Lower lobe of right lung (tissue), 2 donors: Measurements from ENCODE around the gene PLAC8. TPM values are rescaled to one million over a fixed set of nuclear protein-coding genes. Genes with fewer than 3 reads are reported as not detected.
"Not testable (repeated sequence)": the region's sequence is repeated elsewhere in the genome, so short reads cannot be mapped to it uniquely, and the experiment has no call there.

Experiments
- ATAC-seq, 2 donors: fragments of 200-7000 bp; cut with Tn5 transposase; one replicate each; pipeline ENCODE4 v1.9.1; 2020 to 2022; ENCODE audit warnings: mild to moderate bottlenecking in 2 of 2, moderate library complexity in 2 of 2
- DNase-seq: peaks from one replicate; pipeline ENCODE4 v3.0.0-alpha.2; 2020
- H3K27ac ChIP-seq: fragments of 200-600 bp; one replicate; pipeline ENCODE4 v1.8.0; 2022
- H3K27me3 ChIP-seq: fragments of 200-600 bp; one replicate; pipeline ENCODE4 v1.8.0; 2022; ENCODE audit warnings: low read depth
- H3K36me3 ChIP-seq: fragments of 200-600 bp; one replicate; pipeline ENCODE4 v1.8.0; 2022; ENCODE audit warnings: mild to moderate bottlenecking
- H3K4me1 ChIP-seq: fragments of 200-600 bp; one replicate; pipeline ENCODE4 v1.8.0; 2022
- H3K4me3 ChIP-seq: fragments of 200-600 bp; one replicate; pipeline ENCODE4 v1.8.0; 2022; ENCODE audit warnings: mild to moderate bottlenecking
- H3K9me3 ChIP-seq: fragments of 200-600 bp; one replicate; pipeline ENCODE4 v1.8.0; 2022
- intact Hi-C: fragments of 100-400 bp; cut with DNase I; formaldehyde crosslinking; loops from one replicate; pipeline ENCODE4 v1.11.0; 2022
- total RNA-seq: library from RNA; stranded (reverse); fragmentation: NEBNext Ultra II Directional; extraction: Animal tissue kit (Norgen Biotek cat#: 25700); gene quantifications from one replicate; pipeline ENCODE4 v1.2.1, GENCODE V29; 2021
- TF ChIP-seq, protein P1 (sequence below): fragments of 200-600 bp; IDR thresholded peaks from one replicate; pipeline ENCODE4 v1.8.0; 2022; ENCODE audit warnings: antibody characterized with exemption, mild to moderate bottlenecking
- donor health status: DM: no; HTN: yes; CAD: no; lungs with severe emphysema.

PLAC8 gene
- total RNA-seq, 1 donor from 2014 or later: 115 TPM

DNA sequence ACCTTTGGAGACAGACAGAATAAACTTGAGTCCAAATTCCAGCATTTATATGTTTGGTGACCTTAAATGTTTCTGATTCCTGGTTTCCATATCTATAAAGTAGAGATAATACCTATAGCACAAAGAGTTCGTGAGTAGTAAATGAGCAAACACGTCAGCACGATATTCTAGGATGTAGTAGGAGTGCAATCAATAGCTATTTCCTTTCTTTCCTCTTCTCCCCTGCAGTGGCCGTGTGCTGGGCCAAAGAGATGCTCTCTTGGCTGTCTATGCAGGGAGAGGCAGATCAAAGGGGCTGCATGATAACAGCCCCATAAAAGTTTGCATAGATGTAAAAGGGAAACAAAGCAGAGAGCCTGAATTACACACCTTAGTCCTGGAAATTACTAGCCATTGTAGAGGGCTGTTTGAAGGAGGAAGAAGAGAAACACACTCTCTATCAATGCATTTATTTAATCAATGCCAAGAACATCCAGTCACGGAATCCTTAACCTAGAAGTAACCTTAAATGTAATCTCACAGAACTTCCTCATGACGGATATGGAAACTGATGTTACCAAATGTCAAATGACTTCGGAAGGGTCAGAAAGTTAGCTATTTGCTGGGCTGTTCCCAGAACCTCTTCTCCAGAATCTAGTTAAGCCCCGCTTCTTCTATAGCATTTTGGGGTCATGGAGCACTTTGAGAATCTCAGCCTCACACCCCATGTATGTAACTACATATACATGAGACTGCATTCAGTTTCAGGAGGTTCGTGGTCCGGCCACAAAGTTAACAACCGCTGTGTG is 35.5 kb upstream of the PLAC8 start:
- TF ChIP-seq, protein P1, sequence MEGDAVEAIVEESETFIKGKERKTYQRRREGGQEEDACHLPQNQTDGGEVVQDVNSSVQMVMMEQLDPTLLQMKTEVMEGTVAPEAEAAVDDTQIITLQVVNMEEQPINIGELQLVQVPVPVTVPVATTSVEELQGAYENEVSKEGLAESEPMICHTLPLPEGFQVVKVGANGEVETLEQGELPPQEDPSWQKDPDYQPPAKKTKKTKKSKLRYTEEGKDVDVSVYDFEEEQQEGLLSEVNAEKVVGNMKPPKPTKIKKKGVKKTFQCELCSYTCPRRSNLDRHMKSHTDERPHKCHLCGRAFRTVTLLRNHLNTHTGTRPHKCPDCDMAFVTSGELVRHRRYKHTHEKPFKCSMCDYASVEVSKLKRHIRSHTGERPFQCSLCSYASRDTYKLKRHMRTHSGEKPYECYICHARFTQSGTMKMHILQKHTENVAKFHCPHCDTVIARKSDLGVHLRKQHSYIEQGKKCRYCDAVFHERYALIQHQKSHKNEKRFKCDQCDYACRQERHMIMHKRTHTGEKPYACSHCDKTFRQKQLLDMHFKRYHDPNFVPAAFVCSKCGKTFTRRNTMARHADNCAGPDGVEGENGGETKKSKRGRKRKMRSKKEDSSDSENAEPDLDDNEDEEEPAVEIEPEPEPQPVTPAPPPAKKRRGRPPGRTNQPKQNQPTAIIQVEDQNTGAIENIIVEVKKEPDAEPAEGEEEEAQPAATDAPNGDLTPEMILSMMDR: no peak
- H3K27me3 ChIP-seq: no peaks in the 10 kb centered on the region
- no peaks in the 10 kb centered on the region for H3K36me3 ChIP-seq
- ATAC-seq (peak; percentile 32), DNase-seq (no peak)
- peaks cover 10% of the 10 kb centered on the region for H3K4me1 ChIP-seq
- H3K9me3 ChIP-seq: no peaks in the 10 kb centered on the region
- no peak overlapping the region for H3K4me3 ChIP-seq
- intact Hi-C loops: no loop called here
- H3K27ac ChIP-seq: no peak overlapping the region

DNA sequence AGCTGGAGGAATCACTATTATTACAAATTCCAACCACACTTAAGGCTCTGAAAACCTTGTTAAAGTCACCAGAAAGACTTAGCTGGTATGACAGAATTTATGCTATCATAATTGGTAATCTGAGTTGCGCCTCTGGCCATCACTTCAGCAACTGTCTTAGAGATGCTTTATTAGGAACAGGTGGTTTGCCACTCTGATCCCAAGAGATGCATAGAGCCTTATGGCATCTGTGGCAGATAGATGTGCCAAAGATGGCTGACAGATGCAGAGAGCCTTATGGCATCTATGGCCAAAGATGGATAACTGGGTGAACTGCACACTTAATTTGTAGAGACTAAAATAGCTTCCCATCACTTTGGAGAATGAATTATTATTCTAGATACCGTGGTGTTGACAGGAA is 32.3 kb upstream of the PLAC8 start:
- intact Hi-C loops: no loop called here
- DNase-seq: no peak
- Histone ChIP-seq H3K27ac (no peak overlapping the region), H3K4me1 (peaks cover 10% of the 10 kb centered on the region), H3K9me3 (no peaks in the 10 kb centered on the region), H3K27me3 (no peaks in the 10 kb centered on the region), H3K36me3 (no peaks in the 10 kb centered on the region), H3K4me3 (no peak overlapping the region)
- TF ChIP-seq, protein P1: no peak
- no peak for ATAC-seq

DNA sequence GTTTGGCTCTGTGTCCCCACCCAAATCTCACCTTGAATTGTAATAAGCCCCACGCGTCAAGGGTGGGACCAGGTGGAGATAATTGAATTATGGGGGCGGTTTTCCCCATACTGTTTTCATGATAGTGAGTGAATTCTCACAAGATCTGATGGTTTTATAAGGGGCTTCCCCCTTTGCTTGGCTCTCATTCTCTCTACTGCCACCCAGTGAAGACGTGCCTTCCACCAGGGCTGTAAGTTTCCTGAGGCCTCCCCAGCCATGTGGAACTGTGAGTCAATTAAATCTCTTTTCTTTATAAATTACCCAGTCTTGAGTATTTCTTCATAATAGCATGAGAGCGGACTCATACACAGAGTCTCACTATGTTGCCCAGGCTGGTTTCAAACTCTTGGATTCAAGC is 31.2 kb upstream of the PLAC8 start:
- ATAC-seq, H3K4me1 ChIP-seq, intact Hi-C loops, DNase-seq, H3K36me3 ChIP-seq, H3K4me3 ChIP-seq, H3K27ac ChIP-seq, H3K27me3 ChIP-seq, H3K9me3 ChIP-seq: not testable (repeated sequence)

DNA sequence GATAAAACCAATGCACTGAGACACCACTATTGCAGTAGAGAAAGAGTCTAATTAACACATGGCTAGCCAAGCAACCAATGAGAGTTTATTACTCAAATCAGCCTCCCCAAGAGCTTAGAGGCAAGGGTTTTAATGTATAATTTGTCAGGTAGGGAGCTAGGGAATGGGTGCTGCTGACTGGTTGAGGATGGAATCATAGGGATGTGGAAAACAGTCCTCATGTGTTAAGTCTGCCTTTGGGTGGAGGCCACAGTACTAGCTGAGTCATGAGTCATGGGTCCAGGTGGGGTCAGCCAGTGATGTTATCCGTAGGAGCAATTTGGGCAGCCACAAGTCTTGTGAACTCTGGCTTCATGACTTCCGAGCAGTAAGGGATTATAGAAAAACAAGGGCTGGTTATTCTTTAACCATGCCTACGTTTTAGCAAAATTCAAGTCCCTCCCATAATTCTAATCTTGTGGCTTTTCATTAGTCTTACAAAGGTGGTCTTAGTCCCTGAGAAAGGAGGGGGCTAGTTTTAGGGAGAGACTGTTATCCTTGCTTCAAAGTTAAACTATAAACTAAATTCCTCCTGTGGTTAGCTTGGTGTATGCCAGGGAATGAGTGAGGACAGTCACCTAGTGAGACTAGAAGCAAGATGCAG is 25.1 kb upstream of the PLAC8 start:
- Histone ChIP-seq H3K4me3 (no peak overlapping the region), H3K36me3 (no peaks in the 10 kb centered on the region), H3K9me3 (no peaks in the 10 kb centered on the region), H3K27ac (no peak overlapping the region), H3K4me1 (no peaks in the 10 kb centered on the region), H3K27me3 (no peaks in the 10 kb centered on the region)
- intact Hi-C loops: no loop called here
- no peak for DNase-seq
- ATAC-seq: no peak
- TF ChIP-seq, protein P1: no peak

DNA sequence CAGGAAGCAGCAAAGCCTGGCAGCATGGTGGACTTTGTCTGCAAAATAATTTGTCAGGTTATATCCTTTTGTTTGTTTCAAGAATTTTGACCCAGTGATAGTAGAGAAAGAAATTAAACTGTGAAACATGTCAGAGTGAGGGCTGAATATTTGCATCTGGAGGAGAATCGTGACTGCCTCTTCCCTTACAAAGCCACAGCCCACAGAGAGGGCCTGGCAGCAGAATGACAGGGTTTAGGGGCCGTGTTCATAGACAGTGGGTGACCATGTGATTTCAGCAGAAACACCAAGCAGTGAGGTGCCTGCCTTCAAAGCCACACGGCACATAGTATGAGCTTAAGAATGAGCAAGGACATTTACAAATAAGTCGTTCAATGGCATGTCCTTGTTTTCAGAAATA is 24.4 kb upstream of the PLAC8 start:
- no peak overlapping the region for H3K27ac ChIP-seq
- TF ChIP-seq, protein P1: no peak

DNA sequence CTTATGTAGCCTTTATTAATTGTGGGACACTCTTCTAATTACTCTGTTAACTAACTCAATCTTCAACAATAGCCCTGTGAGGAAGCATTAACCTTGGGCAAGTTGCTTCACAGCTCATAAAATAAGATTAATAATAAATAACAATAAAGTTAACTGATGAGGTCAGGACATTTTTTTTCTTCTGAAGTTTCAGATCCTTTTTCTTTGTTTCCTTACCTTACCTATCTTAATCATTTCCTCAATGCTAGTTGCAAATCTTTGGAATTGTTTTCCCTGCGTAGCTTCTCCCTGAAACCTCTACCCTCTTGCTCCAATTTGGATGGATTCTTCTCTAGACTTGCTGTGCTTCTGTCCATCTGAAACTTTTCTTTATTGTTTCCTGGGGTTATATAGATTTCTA is 17.5 kb upstream of the PLAC8 start:
- no peak overlapping the region for H3K4me3 ChIP-seq
- intact Hi-C loops: no loop called here
- H3K36me3 ChIP-seq: no peaks in the 10 kb centered on the region
- DNase-seq (no peak), ATAC-seq (no peak)
- H3K9me3 ChIP-seq: no peaks in the 10 kb centered on the region
- H3K4me1 ChIP-seq: no peaks in the 10 kb centered on the region
- no peaks in the 10 kb centered on the region for H3K27me3 ChIP-seq
- no peak overlapping the region for H3K27ac ChIP-seq
- TF ChIP-seq, protein P1: no peak

More for the DNA sequence above, 24.4 kb upstream of the PLAC8 start:
- Histone ChIP-seq H3K36me3 (no peaks in the 10 kb centered on the region), H3K4me3 (no peak overlapping the region), H3K27me3 (no peaks in the 10 kb centered on the region), H3K4me1 (no peaks in the 10 kb centered on the region), H3K9me3 (no peaks in the 10 kb centered on the region)
- no peak for ATAC-seq
- intact Hi-C loops: no loop called here
- no peak for DNase-seq
